Spinal cord (tissue), 10 donors: ENCODE results near the gene IVD. TPM values are rescaled to one million over a fixed set of nuclear protein-coding genes. Genes with fewer than 3 reads are reported as not detected.
A peak's percentile ranks its signal among the peaks of the same experiment; 100 is the strongest.

Experiments
- DNase-seq, 6 donors: peaks; one replicate each; pipeline versions ENCODE4 v3.0.0 to v3.0.0-alpha.2; 2013 to 2015; ENCODE audit warnings: low spot score in 6 of 6, low read depth in 4 of 6
- H3K27ac ChIP-seq: one replicate; pipeline ENCODE4 v1.5.1; 2013; ENCODE audit warnings: low read depth, low read length, control low read depth
- H3K27me3 ChIP-seq: one replicate; pipeline ENCODE4 v1.6.1; 2013; ENCODE audit warnings: low read length; ENCODE audit not compliant: control insufficient read depth, insufficient read depth
- H3K36me3 ChIP-seq: one replicate; pipeline ENCODE4 v1.6.1; 2013; ENCODE audit warnings: low read length; ENCODE audit not compliant: control insufficient read depth, insufficient read depth
- H3K4me1 ChIP-seq: one replicate; pipeline ENCODE4 v1.6.1; 2013; ENCODE audit warnings: low read length; ENCODE audit not compliant: control insufficient read depth, insufficient read depth
- H3K4me3 ChIP-seq: one replicate; pipeline ENCODE4 v1.5.1; 2013; ENCODE audit warnings: low read depth, low read length, control low read depth
- H3K9me3 ChIP-seq: one replicate; pipeline ENCODE4 v1.6.1; 2013; ENCODE audit warnings: low read length; ENCODE audit not compliant: control insufficient read depth, insufficient read depth
- WGBS: methylation state at CpG from one replicate; pipeline ENCODE4 v1.1.5; 2013; ENCODE audit warnings: missing lambda C conversion rate; ENCODE audit not compliant: insufficient coverage; 5-methylcytosine and 5-hydroxymethylcytosine counted together
- polyA plus RNA-seq, 2 donors: library from polyadenylated mRNA; unstranded; fragments of 120-200 nt; gene quantifications; one replicate each; pipeline ENCODE4 v1.2.1, GENCODE V29; 2013; ENCODE audit not compliant: insufficient read length in 2 of 2
- total RNA-seq, 2 donors: library from RNA; depleted of rRNA in 1 of 2; stranded (reverse); fragments of 120-200 nt in 1 of 2; fragments of >200 nt in 1 of 2; gene quantifications; one replicate each; pipeline versions ENCODE4 v1.2.3 to v1.2.4, GENCODE V29; 2013 to 2014
- donor health status: healthy.

Gene IVD
- total and polyA plus RNA-seq, 4 donors, result 45.5 to 105 (median 63.8) TPM

GRCh38 chr15:40364251-40364650 lies 41.3 kb upstream of the IVD start:
- whole genome bisulfite sequencing, result 78% methylated on average over 6 of the region's 6 CpGs
- H3K27me3 ChIP-seq, result no peaks in the 10 kb centered on the region
- H3K27ac ChIP-seq, result no peak overlapping the region
- H3K4me3 ChIP-seq, result no peak overlapping the region
- peaks cover 57% of the 10 kb centered on the region for H3K36me3 ChIP-seq
- H3K4me1 ChIP-seq, result peaks cover 39% of the 10 kb centered on the region
- H3K9me3 ChIP-seq, result no peaks in the 10 kb centered on the region
- no peak for DNase-seq

GRCh38 chr15:40365016-40365415 lies 40.6 kb upstream of the IVD start:
- DNase-seq, result no peak
- H3K36me3 ChIP-seq, result peaks cover 65% of the 10 kb centered on the region
- no peaks in the 10 kb centered on the region for H3K27me3 ChIP-seq
- H3K4me3 ChIP-seq, result no peak overlapping the region
- H3K4me1 ChIP-seq, result peaks cover 41% of the 10 kb centered on the region
- H3K27ac ChIP-seq, result no peak overlapping the region
- H3K9me3 ChIP-seq, result no peaks in the 10 kb centered on the region
- 80% methylated on average over 4 of the region's 5 CpGs for WGBS

GRCh38 chr15:40365624-40366456 lies 39.8 kb upstream of the IVD start:
- peaks cover 40% of the 10 kb centered on the region for H3K4me1 ChIP-seq
- H3K36me3 ChIP-seq, result peaks cover 67% of the 10 kb centered on the region
- 76% methylated on average over 5 of the region's 11 CpGs for WGBS
- H3K27me3 ChIP-seq, result no peaks in the 10 kb centered on the region
- no peak for DNase-seq
- H3K4me3 ChIP-seq, result no peak overlapping the region
- H3K9me3 ChIP-seq, result no peaks in the 10 kb centered on the region
- H3K27ac ChIP-seq, result no peak overlapping the region

- Histone ChIP-seq H3K27me3 (no peaks in the 10 kb centered on the region), H3K36me3 (peaks cover 63% of the 10 kb centered on the region), H3K27ac (no peak overlapping the region), H3K4me3 (no peak overlapping the region), H3K4me1 (peaks cover 40% of the 10 kb centered on the region), H3K9me3 (no peaks in the 10 kb centered on the region)
- WGBS, result 51% methylated on average over 14 of the region's 14 CpGs
- peak in 2 of 6 donors; percentile 57 to 83 for DNase-seq
These were observed 38.9 kb upstream of the IVD start for GRCh38 chr15:40366457-40367370.

GRCh38 chr15:40367371-40367685 lies 38.3 kb upstream of the IVD start:
- H3K27ac ChIP-seq, result no peak overlapping the region

GRCh38 chr15:40367686-40368611 lies 37.6 kb upstream of the IVD start:
- H3K36me3 ChIP-seq, result peaks cover 62% of the 10 kb centered on the region
- H3K9me3 ChIP-seq, result no peaks in the 10 kb centered on the region
- 12% methylated on average over 91 of the region's 91 CpGs for WGBS
- no peaks in the 10 kb centered on the region for H3K27me3 ChIP-seq
- peaks cover 40% of the 10 kb centered on the region for H3K4me1 ChIP-seq
- no peak overlapping the region for H3K4me3 ChIP-seq
- H3K27ac ChIP-seq, result no peak overlapping the region
- DNase-seq, result peak in 3 of 6 donors; percentile 54 to 92 (median 83)

More at GRCh38 chr15:40367371-40367685, 38.3 kb upstream of the IVD start:
- WGBS, result 70% methylated on average over 5 of the region's 5 CpGs
- H3K9me3 ChIP-seq, result no peaks in the 10 kb centered on the region
- H3K4me1 ChIP-seq, result peaks cover 40% of the 10 kb centered on the region
- H3K36me3 ChIP-seq, result peaks cover 62% of the 10 kb centered on the region
- H3K27me3 ChIP-seq, result no peaks in the 10 kb centered on the region
- no peak overlapping the region for H3K4me3 ChIP-seq
- DNase-seq, result no peak

- no peak for DNase-seq
These were observed 36.7 kb upstream of the IVD start for GRCh38 chr15:40368719-40369473.

GRCh38 chr15:40369474-40369869 lies 36.1 kb upstream of the IVD start:
- no peak overlapping the region for H3K27ac ChIP-seq
- 89% methylated on average over 10 of the region's 10 CpGs for WGBS
- H3K4me1 ChIP-seq, result peaks cover 40% of the 10 kb centered on the region
- H3K36me3 ChIP-seq, result peaks cover 51% of the 10 kb centered on the region
- no peak for DNase-seq
- no peak overlapping the region for H3K4me3 ChIP-seq
- no peaks in the 10 kb centered on the region for H3K27me3 ChIP-seq
- no peaks in the 10 kb centered on the region for H3K9me3 ChIP-seq

More at GRCh38 chr15:40368719-40369473, 36.7 kb upstream of the IVD start:
- Histone ChIP-seq H3K36me3 (peaks cover 57% of the 10 kb centered on the region), H3K4me3 (no peak overlapping the region), H3K9me3 (no peaks in the 10 kb centered on the region), H3K27ac (no peak overlapping the region), H3K4me1 (peaks cover 40% of the 10 kb centered on the region), H3K27me3 (no peaks in the 10 kb centered on the region)
- 94% methylated on average over 24 of the region's 24 CpGs for WGBS
